Spleen (tissue), 11 donors: ENCODE results near the gene UBC. TPM values are rescaled to one million over a fixed set of nuclear protein-coding genes. Genes with fewer than 3 reads are reported as not detected.

Experiments used
- DNase-seq: peaks from one replicate; pipeline ENCODE4 v3.0.0-alpha.2; 2020
- H3K27ac ChIP-seq, 8 donors: fragments of 200-600 bp; sonication (generic) in 7 of 8; 1 replicate in 4 of 8; 2 replicates in 4 of 8; pipeline versions ENCODE4 v1.5.0 to v1.8.0; 2016 to 2021; ENCODE audit warnings: inconsistent platforms in 4 of 8, mild to moderate bottlenecking in 4 of 8, moderate library complexity in 1 of 8
- H3K27me3 ChIP-seq, 7 donors: fragments of 200-600 bp; sonication (generic) in 6 of 7; replicated peaks in 1 of 7; 1 replicate in 4 of 7; 2 replicates in 3 of 7; pipeline versions ENCODE4 v1.5.0 to v1.8.0; 2016 to 2021; ENCODE audit warnings: inconsistent platforms in 3 of 7, mild to moderate bottlenecking in 1 of 7
- H3K36me3 ChIP-seq, 6 donors: fragments of 200-600 bp; sonication (generic) in 5 of 6; 1 replicate in 4 of 6; 2 replicates in 2 of 6; pipeline versions ENCODE4 v1.5.0 to v1.8.0; 2016 to 2021; ENCODE audit warnings: inconsistent platforms in 2 of 6
- H3K4me1 ChIP-seq, 6 donors: fragments of 200-600 bp; sonication (generic) in 5 of 6; 1 replicate in 3 of 6; 2 replicates in 3 of 6; pipeline versions ENCODE4 v1.5.0 to v1.8.0; 2016 to 2021; ENCODE audit warnings: inconsistent platforms in 3 of 6
- H3K4me3 ChIP-seq, 8 donors: fragments of 200-600 bp; sonication (generic) in 7 of 8; 1 replicate in 4 of 8; 2 replicates in 4 of 8; pipeline versions ENCODE4 v1.5.0 to v1.8.0; 2016 to 2021; ENCODE audit warnings: inconsistent platforms in 4 of 8, mild to moderate bottlenecking in 4 of 8, moderate library complexity in 2 of 8
- H3K9me3 ChIP-seq, 8 donors: fragments of 200-600 bp; sonication (generic) in 7 of 8; 1 replicate in 4 of 8; 2 replicates in 4 of 8; pipeline versions ENCODE4 v1.5.0 to v1.8.0; 2016 to 2021; ENCODE audit warnings: inconsistent platforms in 4 of 8
- CTCF ChIP-seq, 11 experiments: fragments of 200-600 bp in 7 of 11; fragments of 450-650 bp in 4 of 11; sonication (generic) in 4 of 11; IDR thresholded peaks in 8 of 11; conservative IDR thresholded peaks in 3 of 11; 1 replicate in 7 of 11; 2 replicates in 4 of 11; pipeline versions ENCODE4 v1.4.0 to v1.8.0; 2016 to 2021; ENCODE audit warnings: antibody characterized with exemption in 11 of 11, inconsistent platforms in 4 of 11, mild to moderate bottlenecking in 1 of 11
- POLR2A ChIP-seq, 3 donors: fragments of 450-650 bp; IDR thresholded peaks; one replicate each; pipeline ENCODE4 v1.5.1; 2017; ENCODE audit warnings: antibody characterized with exemption in 3 of 3, mild to moderate bottlenecking in 1 of 3
- POLR2AphosphoS5 ChIP-seq, 3 donors: sonication (generic); formaldehyde crosslinking; IDR thresholded peaks; one replicate each; pipeline ENCODE4 v1.5.1; 2017; ENCODE audit warnings: antibody characterized with exemption in 3 of 3
- WGBS, 5 donors: extraction: QIAGEN DNeasy Blood & Tissue Kit in 3 of 5; methylation state at CpG; one replicate each; pipeline versions ENCODE4 v1.1.5 to v1.1.7; 2013 to 2018; 5-methylcytosine and 5-hydroxymethylcytosine counted together
- intact Hi-C: fragments of 100-400 bp; cut with DNase I; formaldehyde crosslinking; loops from one replicate; pipeline ENCODE4 v1.15.0; 2023; ENCODE audit warnings: low total_unique reads
- polyA plus RNA-seq, 3 donors: library from polyadenylated mRNA; stranded (reverse); fragments of 200-250 nt; gene quantifications; one replicate each; pipeline ENCODE4 v1.2.1, GENCODE V29; 2013
- total RNA-seq, 7 donors: library from RNA; depleted of rRNA in 3 of 7; stranded (reverse); fragments of >200 nt in 3 of 7; fragmentation: NEBNext Ultra II Directional in 4 of 7; extraction: Animal tissue kit (Norgen Biotek cat#: 25700) in 4 of 7; gene quantifications; one replicate each; pipeline versions ENCODE4 v1.1.0 to v1.2.1, GENCODE V29; 2016 to 2021
- donor health status: healthy with polysubstance abuse.
- donor health status: DM: no; HTN: no; CAD: no; lungs with moderate emphysema.
- donor health status: DM: no; HTN: no; CAD: no.
- donor health status: Bipolar disorder and iron deficiency.
- donor health status: healthy.
- donor health status: DM: no; HTN: no; CAD: no.
- donor health status: DM: yes; HTN: yes; CAD: no.

Gene UBC
- total and polyA plus RNA-seq, 10 donors, result 623 to 1,107 (median 865) TPM

DNA sequence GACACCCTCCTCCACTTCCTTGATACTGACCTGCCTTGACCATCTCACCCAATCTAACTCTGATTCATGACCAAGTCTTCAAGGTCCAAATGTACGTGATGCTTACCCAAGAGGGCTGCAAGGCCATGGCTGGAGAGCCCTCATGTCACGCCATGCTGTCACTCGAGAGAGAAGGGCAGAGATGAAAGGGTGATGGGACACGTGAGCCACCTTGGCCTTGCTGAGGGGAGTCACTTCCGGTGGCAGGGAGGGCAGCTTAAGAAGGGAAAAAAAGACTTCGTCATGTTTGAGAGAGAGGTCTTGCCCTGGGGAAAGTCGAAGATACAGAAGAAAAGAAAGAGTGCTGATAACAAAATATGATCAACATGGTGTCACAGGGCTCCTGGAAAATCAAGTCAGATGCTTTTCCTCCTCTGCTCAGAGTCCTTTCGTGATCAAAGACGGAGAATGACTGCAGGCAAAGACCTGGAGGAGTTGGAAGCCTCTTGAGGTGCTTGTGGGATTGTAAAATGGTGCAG is 47.5 kb downstream of the UBC start:
- TF ChIP-seq CTCF (IDR thresholded peaks at IDR 0.05 in 8 of 11, conservative IDR thresholded peaks at IDR 0.05 in 3 of 11) (no peak), POLR2AphosphoS5 (IDR thresholded peaks at IDR 0.05) (no peak)
- intact Hi-C loops, result no loop called here
- peaks cover 7 to 62% (median 33%) of the 10 kb centered on the region in 6 donors for H3K4me1 ChIP-seq
- peak overlapping the region in 2 of 8 donors; percentile 20 to 26 for H3K27ac ChIP-seq
- no peak overlapping the region for H3K4me3 ChIP-seq
- DNase-seq, result no peak
- WGBS, 5 donors, result 70 to 80% (median 72%) methylated on average over 9 of the region's 9 CpGs
- no peaks in the 10 kb centered on the region for H3K9me3 ChIP-seq
- H3K27me3 ChIP-seq, result peaks cover 0 to 6% (median 0%) of the 10 kb centered on the region in 7 donors
- no peaks in the 10 kb centered on the region for H3K36me3 ChIP-seq

DNA sequence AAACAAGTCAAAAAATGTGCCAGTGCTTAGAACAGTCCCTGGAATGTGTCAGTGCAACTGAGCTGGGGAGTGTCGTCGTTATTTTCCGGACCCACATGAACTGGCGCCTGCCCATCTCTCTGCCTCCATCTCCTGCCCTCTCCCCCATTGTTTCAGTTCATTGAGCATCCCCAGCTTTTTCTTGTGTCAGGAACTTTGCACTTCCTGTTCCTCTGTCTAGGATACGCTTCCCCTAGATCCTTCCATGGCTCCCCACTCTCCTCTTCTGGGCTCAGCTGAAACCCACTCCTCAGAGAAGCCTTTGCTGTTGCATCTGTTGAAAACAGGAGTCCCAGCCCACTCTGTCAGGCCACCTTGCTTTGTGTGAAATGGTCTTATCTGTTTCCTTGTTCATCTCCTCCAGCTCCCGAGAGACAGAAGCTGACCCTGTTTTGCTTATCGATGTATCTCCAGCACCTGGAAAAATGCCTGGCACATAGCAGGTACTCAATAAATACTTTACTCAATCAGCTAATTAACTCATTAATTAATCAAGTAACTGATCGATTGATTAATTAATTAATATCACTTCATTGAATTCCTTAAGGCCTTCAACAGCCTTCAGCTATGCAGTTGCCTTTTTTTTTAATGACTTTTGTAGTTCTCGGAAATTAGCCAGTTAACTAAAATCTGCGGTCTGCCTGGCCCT is 48.1 kb downstream of the UBC start:
- no peak overlapping the region for H3K4me3 ChIP-seq
- WGBS, 5 donors, result 78 to 86% (median 81%) methylated on average over 10 of the region's 10 CpGs
- no peak overlapping the region for H3K27ac ChIP-seq
- peaks cover 7 to 68% (median 37%) of the 10 kb centered on the region in 6 donors for H3K4me1 ChIP-seq
- H3K36me3 ChIP-seq, result no peaks in the 10 kb centered on the region
- intact Hi-C loops, result no loop called here
- peaks cover 0 to 6% (median 0%) of the 10 kb centered on the region in 7 donors for H3K27me3 ChIP-seq
- no peak for DNase-seq
- TF ChIP-seq CTCF (IDR thresholded peaks at IDR 0.05 in 8 of 11, conservative IDR thresholded peaks at IDR 0.05 in 3 of 11) (no peak), POLR2AphosphoS5 (IDR thresholded peaks at IDR 0.05) (no peak), POLR2A (IDR thresholded peaks at IDR 0.05) (no peak)
- no peaks in the 10 kb centered on the region for H3K9me3 ChIP-seq

DNA sequence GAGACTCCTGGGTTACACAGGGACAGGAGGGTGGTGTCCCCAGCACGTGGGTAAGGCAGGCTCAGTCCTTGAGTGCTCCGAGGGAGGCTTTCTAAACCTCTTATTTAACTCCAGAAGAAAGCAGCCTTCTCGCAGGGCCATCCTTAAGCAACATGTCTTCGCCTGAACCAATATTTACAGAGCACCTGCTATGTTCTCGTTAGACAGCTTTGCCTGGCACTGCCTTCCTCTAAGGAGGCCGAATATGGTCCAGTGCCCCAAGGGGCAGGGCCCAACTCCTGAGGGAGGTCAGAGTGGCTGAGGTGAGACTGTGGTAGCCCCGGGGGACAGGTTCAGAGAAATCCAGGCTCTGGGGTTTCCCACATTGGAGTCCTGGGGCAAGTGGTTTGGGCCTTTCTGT is 48.7 kb downstream of the UBC start:
- 74 to 92% (median 78%) methylated on average over 7 of the region's 7 CpGs for WGBS, 5 donors
- Histone ChIP-seq H3K4me1 (peaks cover 7 to 70% (median 39%) of the 10 kb centered on the region in 6 donors), H3K27ac (peak overlapping the region in 1 of 8 donors; percentile 4)

DNA sequence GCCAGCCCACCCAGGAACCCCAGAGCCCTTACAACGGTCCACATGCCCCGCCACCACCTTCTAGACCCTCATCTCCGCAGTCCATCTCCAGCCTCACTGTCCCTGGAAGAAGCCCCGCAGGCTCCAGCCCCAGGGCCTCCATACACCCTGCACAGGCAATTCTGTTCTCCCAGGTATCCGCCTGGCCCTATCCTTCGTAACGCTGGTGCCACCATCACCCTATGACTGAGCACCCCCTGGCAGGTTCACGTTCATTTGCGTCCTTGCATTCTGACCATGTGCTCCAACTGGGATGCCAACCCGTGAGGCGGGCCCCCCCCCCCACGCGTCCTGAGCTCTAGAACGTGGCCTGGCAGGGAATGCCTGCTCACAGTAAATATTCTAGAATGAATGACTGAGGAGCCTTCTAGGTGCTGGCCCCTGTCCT is 50.1 kb downstream of the UBC start:
- no peaks in the 10 kb centered on the region for H3K36me3 ChIP-seq
- TF ChIP-seq POLR2A (IDR thresholded peaks at IDR 0.05) (no peak), CTCF (IDR thresholded peaks at IDR 0.05 in 8 of 11, conservative IDR thresholded peaks at IDR 0.05 in 3 of 11) (no peak), POLR2AphosphoS5 (IDR thresholded peaks at IDR 0.05) (no peak)
- peaks cover 7 to 61% (median 37%) of the 10 kb centered on the region in 6 donors for H3K4me1 ChIP-seq
- no peak for DNase-seq
- H3K27ac ChIP-seq, result peak overlapping the region in 5 of 8 donors; percentile 44 to 82 (median 75)
- intact Hi-C loops, result no loop called here
- H3K9me3 ChIP-seq, result no peaks in the 10 kb centered on the region
- WGBS, 5 donors, result 90 to 93% (median 92%) methylated on average over 14 of the region's 14 CpGs
- H3K4me3 ChIP-seq, result peak overlapping the region in 4 of 8 donors; percentile 65 to 97 (median 88)
- peaks cover 0 to 6% (median 0%) of the 10 kb centered on the region in 7 donors for H3K27me3 ChIP-seq

More for the DNA sequence above, 48.7 kb downstream of the UBC start:
- no peak for DNase-seq
- no peak for TF ChIP-seq POLR2AphosphoS5 (IDR thresholded peaks at IDR 0.05)
- H3K4me3 ChIP-seq, result no peak overlapping the region
- intact Hi-C loops, result no loop called here
- H3K27me3 ChIP-seq, result peaks cover 0 to 6% (median 0%) of the 10 kb centered on the region in 7 donors
- no peaks in the 10 kb centered on the region for H3K9me3 ChIP-seq
- H3K36me3 ChIP-seq, result no peaks in the 10 kb centered on the region
